Cardiac septum (tissue), 1 donor: ENCODE measurements around the gene PAQR8. TPM values are rescaled to one million over a fixed set of nuclear protein-coding genes. Genes with fewer than 3 reads are reported as not detected.

ENCODE experiments used
- DNase-seq: peaks from one replicate; pipeline ENCODE4 v3.0.0-alpha.2; 2020; ENCODE audit warnings: low spot score
- intact Hi-C: fragments of 100-400 bp; cut with DNase I; formaldehyde crosslinking; loops from one replicate; pipeline ENCODE4 v1.14.0; 2022
- long read RNA-seq: library from polyadenylated mRNA; unstranded; transcript quantifications from one replicate; pipeline ENCODE4 v2.0.0, GENCODE V29; 2021
- total RNA-seq: library from RNA; stranded (reverse); fragmentation: NEBNext Ultra II Directional; extraction: Animal tissue kit (Norgen Biotek cat#: 25700); gene quantifications from one replicate; pipeline ENCODE4 v1.2.1, GENCODE V29; 2021
- donor health status: DM: no; HTN: no; CAD: no.

Gene PAQR8
- total RNA-seq: 2.0 TPM
- long read RNA-seq, full-length matches to known transcripts: 6 of 7 reads
- long read RNA-seq, partial matches to known transcripts: 0 of 7 reads
- long read RNA-seq, other reads (novel, unspliced or antisense): 1 of 7 reads

DNA sequence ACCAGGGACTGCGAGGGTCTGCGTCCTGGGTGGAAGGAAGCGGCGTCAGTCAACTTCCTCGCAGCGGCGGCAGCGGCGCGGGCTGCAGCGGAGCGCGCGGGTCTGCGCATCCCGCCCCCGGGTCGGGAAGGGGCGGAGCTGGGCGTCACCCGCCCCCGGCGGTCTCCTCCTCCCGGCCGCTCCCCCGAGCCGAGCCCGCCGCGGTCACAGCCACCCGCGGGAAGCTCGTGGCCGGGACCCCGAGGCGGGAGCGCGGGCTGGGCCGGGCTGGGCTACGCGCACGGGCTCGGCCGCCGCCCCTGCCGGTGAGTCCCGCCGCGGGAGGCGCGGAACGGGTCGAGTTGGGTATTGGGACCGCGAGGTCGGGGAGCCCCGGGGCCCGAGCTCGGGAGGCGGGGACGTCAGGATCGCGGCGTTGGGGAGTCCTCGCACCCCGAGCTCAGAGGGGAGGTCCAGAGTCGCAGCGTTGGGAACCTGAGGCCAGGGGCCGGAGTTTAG, at the start of gene PAQR8:
Gene PAQR8 (plus strand): TSS at position 207 of the 498 bp plus-strand sequence. CDS start 41,063 bp downstream, outside the sequence.
- intact Hi-C loops: loop anchor here (2.0 to 5.0 kb wide), 2 partner anchors 35 to 77 kb away; partner anchors contain the start of gene MCM3
- peak; percentile 86 for DNase-seq

GRCh38 chr6:52312461-52312860, 49.5 kb upstream of the PAQR8 start:
- intact Hi-C loops: no loop called here
- no peak for DNase-seq

DNA sequence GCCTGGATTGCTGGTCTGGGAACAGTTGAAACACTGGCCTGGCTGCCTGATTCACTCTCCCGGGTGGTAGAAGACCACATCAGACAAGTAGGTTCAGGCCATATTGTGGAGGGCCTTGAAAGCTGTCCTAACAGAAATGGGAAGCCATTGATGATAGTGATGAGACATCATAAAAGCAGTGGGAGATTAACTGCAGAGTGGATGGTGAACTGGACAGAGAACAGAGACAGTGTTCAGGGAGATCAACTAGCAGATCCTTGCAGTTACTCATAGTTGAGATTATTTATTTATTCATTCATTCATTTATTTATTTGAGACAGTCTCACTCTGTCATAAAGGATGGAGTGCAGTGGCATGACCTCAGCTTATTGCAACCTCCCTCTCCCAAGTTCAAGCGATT, 47.2 kb upstream of the PAQR8 start:
- intact Hi-C loops: no loop called here
- no peak for DNase-seq

DNA sequence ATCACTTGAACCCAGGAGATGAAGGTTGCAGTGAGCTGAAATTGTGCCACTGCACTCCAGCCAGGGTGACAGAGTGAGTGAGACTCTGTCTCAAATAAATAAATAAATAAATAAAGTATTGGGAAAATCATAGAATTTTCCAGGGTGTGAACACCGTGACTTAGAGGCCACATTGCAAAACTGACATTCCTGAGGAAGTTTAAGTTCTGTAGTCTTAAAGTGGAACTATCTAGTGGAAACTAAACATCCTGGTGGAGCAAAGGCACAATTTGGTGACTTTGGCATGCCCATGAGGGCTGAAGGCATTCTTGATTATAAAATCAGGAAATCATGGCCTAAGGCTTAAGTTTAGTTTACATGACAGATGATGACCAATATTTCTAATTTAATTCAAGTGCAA, 44.7 kb upstream of the PAQR8 start:
- intact Hi-C loops: no loop called here
- DNase-seq: no peak

DNA sequence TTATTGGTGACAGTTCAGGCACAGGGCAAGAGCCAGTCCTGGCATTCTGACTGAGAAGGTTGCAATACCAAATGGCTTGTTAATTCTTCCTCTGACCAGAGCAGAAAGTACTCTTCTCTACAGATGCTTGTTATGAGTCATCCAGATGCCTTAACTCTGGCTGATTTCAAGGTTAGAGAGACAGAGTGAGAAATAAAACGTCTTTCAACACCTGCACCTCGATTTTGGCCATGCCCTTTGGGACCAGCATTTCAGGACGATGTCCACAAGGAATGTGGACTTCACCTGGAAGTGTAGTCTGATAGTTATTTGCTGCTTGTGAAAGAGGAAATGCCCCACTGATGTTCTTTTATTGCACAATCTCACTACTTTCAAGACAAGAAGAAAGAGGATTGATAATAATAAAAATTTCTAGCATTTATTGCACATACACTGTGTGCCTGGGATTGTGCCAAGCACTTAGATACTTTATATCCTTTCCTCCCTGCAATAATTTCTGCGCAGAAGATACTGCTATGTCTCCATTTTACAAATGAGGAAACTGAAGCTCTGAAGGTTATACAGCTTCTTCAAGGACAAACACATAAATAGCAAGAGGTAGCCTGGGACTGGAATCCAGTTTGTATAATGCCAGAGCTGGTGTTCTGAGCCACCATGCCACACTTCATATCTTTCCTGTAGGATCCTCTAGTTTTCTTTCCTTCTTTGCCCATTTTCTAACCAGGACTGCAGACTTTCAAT, 43.9 kb upstream of the PAQR8 start:
- intact Hi-C loops: no loop called here
- DNase-seq: no peak

GRCh38 chr6:52324189-52324588, 37.8 kb upstream of the PAQR8 start:
- no peak for DNase-seq
- intact Hi-C loops: no loop called here

DNA sequence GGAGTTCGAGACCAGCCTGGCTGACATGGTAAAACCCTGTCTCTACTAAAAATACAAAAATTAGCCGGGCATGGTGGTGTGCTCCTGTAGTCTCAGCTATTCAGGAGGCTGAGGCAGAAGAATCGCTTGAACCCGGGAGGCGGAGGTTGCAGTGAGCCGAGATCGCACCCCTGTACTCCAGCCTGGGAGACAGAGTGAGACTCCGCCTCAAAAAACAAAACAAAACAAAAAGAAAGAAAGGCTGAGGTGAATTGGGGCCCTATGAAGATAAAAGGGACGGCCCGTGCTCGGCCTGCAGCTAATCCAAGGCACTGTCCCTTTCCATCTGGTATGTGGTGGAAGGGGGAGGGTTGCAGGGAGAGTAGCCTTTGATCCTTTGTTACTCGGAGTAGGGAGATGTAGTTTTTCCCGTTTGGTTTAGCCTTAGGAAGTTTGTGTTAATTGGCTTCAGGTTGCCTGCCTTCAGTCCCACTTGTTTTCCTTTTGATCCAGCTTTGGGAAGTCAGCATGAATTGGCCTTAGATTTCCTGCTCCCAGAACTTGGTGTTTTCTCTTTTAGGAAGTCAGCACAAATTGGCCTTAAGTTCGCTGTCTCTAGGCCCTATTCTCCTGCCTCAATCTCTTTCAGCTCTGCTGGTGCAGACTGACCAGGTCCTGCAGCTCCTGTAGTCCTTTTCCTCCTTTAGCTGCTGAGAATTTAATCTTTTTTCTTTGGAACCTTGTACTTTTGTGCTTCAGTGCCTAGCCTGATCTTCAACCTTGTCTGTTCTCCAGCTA, 36.1 kb upstream of the PAQR8 start:
- DNase-seq: no peak
- intact Hi-C loops: no loop called here

GRCh38 chr6:52326540-52327364, 35.2 kb upstream of the PAQR8 start:
- intact Hi-C loops: no loop called here
- DNase-seq: no peak

DNA sequence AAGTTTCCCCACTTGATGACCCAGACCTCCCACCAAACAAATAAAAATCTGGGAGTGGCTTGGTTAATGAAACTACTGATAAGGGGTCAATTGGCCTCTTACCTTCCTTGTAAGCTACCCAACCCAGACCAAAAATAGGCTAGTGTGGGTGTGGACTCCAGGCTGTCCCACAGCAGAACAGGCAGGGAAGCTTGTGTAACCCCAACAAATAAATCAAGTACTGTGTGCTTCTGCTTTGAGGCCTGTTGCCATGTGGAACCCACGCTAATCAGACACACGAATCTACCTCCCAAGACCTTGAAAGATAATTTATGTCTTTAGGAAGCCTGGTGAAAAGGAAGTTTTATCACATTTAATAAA, 33.7 kb upstream of the PAQR8 start:
- DNase-seq: no peak
- intact Hi-C loops: no loop called here

GRCh38 chr6:52328729-52329128, 33.2 kb upstream of the PAQR8 start:
- no peak for DNase-seq
- intact Hi-C loops: no loop called here

DNA sequence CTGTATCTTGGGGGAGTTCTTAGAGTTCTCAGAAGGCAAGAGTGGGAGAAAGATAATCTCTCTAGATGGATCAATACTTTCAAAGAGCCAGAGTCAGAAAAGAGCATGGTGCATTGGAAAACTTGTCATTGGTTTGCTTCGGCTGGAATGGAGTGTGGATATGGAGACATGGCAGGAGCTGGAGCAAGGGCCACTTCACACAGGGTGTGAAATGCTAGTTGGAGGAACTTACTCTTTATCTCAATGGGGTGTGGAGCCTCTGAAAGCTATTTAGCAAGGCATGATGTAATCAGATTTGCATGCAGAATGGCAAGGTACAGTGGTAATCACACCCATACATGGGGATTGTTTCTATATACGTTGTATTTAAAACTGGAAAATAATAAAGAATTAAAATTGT, 31.5 kb upstream of the PAQR8 start:
- intact Hi-C loops: no loop called here
- DNase-seq: no peak

GRCh38 chr6:52331793-52332457, 30.0 kb upstream of the PAQR8 start:
- DNase-seq: no peak
- intact Hi-C loops: no loop called here

GRCh38 chr6:52333840-52334200, 28.1 kb upstream of the PAQR8 start:
- intact Hi-C loops: no loop called here

GRCh38 chr6:52335576-52335975, 26.4 kb upstream of the PAQR8 start:
- intact Hi-C loops: no loop called here
- no peak for DNase-seq

More at GRCh38 chr6:52333840-52334200, 28.1 kb upstream of the PAQR8 start:
- DNase-seq: no peak

GRCh38 chr6:52336919-52337561, 24.9 kb upstream of the PAQR8 start:
- no peak for DNase-seq
- intact Hi-C loops: no loop called here

- DNase-seq: no peak
- intact Hi-C loops: no loop called here
These were observed 24.2 kb upstream of the PAQR8 start for GRCh38 chr6:52337633-52338290.

DNA sequence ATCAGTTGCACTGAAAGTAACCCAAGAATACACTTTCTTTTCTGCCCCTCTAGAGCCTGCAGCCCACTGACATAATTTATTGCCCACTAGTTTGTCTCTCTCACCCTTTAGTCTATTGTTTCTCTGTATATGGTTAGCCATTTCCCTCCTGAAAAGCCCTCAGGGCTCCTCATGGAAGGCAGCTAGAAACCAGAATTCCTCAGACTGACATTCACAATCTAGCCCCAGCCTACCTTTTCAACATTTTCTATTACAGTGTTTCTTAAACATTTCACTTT, 21.4 kb upstream of the PAQR8 start:
- DNase-seq: no peak
- intact Hi-C loops: no loop called here

- DNase-seq: no peak
- intact Hi-C loops: no loop called here
These were observed 20.2 kb upstream of the PAQR8 start for GRCh38 chr6:52341561-52342260.
